Thoracic aorta (tissue), 2 donors: ENCODE results near the gene VAMP8. TPM values are rescaled to one million over a fixed set of nuclear protein-coding genes. Genes with fewer than 3 reads are reported as not detected.
"Not testable (repeated sequence)": the region's sequence is repeated elsewhere in the genome, so short reads cannot be mapped to it uniquely, and the experiment has no call there.

Experiments used
- ATAC-seq: fragments of 150-250 bp; one replicate; pipeline ENCODE4 v1.8.0; 2017; ENCODE audit warnings: low read depth; ENCODE audit not compliant: insufficient number of reproducible peaks, low FRiP score
- DNase-seq: peaks from one replicate; pipeline ENCODE4 v3.0.0-alpha.2; 2020; ENCODE audit warnings: low spot score
- H3K27ac ChIP-seq, 2 donors: fragments of 200-600 bp; sonication (generic); 1 replicate in 1 of 2; 2 replicates in 1 of 2; pipeline ENCODE4 v1.5.1; 2016; ENCODE audit warnings: mild to moderate bottlenecking in 2 of 2, moderate library complexity in 2 of 2
- H3K27me3 ChIP-seq: fragments of 200-600 bp; sonication (generic); replicated peaks from 2 replicates; pipeline ENCODE4 v1.6.0; 2016; ENCODE audit warnings: mild to moderate bottlenecking; ENCODE audit not compliant: insufficient read depth
- H3K36me3 ChIP-seq: fragments of 200-600 bp; sonication (generic); one replicate; pipeline ENCODE4 v1.5.1; 2016
- H3K4me1 ChIP-seq, 2 donors: fragments of 200-600 bp; sonication (generic); 1 replicate in 1 of 2; 2 replicates in 1 of 2; pipeline versions ENCODE4 v1.5.1 to v1.6.0; 2016; ENCODE audit warnings: low read depth in 2 of 2, mild to moderate bottlenecking in 1 of 2; ENCODE audit not compliant: control insufficient read depth in 1 of 2
- H3K4me3 ChIP-seq: fragments of 200-600 bp; sonication (generic); 2 replicates; pipeline ENCODE4 v1.5.1; 2016; ENCODE audit warnings: mild to moderate bottlenecking
- H3K9me3 ChIP-seq: fragments of 200-600 bp; sonication (generic); 2 replicates; pipeline ENCODE4 v1.5.1; 2016
- CTCF ChIP-seq: fragments of 200-600 bp; sonication (generic); IDR thresholded peaks from one replicate; pipeline ENCODE4 v1.5.1; 2019; ENCODE audit warnings: antibody characterized with exemption
- total RNA-seq, 2 donors: library from RNA; depleted of rRNA; stranded (reverse); fragments of >200 nt; gene quantifications; one replicate each; pipeline versions ENCODE4 v1.1.0 to v1.2.3, GENCODE V29; 2016

Gene VAMP8
- total RNA-seq, 2 donors from 2014 or later: 30.9 to 34.9 TPM

GRCh38 chr2:85589982-85590791 is 12.8 kb downstream of the VAMP8 start:
- DNase-seq: no peak

GRCh38 chr2:85590950-85591349 is 13.6 kb downstream of the VAMP8 start:
- no peak for DNase-seq
- H3K9me3 ChIP-seq: no peaks in the 10 kb centered on the region
- peaks cover 57 to 79% of the 10 kb centered on the region in 2 donors for H3K4me1 ChIP-seq
- no peaks in the 10 kb centered on the region for H3K36me3 ChIP-seq
- no peak overlapping the region for H3K4me3 ChIP-seq
- ATAC-seq: no peak
- no peaks in the 10 kb centered on the region for H3K27me3 ChIP-seq
- TF ChIP-seq CTCF: no peak
- H3K27ac ChIP-seq: peak overlapping the region; percentile 80 to 90

More at GRCh38 chr2:85589982-85590791, 12.8 kb downstream of the VAMP8 start:
- peaks cover 63 to 86% of the 10 kb centered on the region in 2 donors for H3K4me1 ChIP-seq
- no peak for ATAC-seq
- H3K27me3 ChIP-seq: no peaks in the 10 kb centered on the region
- H3K9me3 ChIP-seq: no peaks in the 10 kb centered on the region
- H3K4me3 ChIP-seq: no peak overlapping the region
- no peak for TF ChIP-seq CTCF
- no peaks in the 10 kb centered on the region for H3K36me3 ChIP-seq
- peak overlapping the region; percentile 80 to 90 for H3K27ac ChIP-seq

GRCh38 chr2:85591563-85591962 is 14.2 kb downstream of the VAMP8 start:
- H3K27ac ChIP-seq: peak overlapping the region; percentile 80 to 90
- H3K27me3 ChIP-seq: no peaks in the 10 kb centered on the region
- no peaks in the 10 kb centered on the region for H3K36me3 ChIP-seq
- TF ChIP-seq CTCF: no peak
- peaks cover 55 to 79% of the 10 kb centered on the region in 2 donors for H3K4me1 ChIP-seq
- DNase-seq (no peak), ATAC-seq (no peak)
- H3K9me3 ChIP-seq: no peaks in the 10 kb centered on the region
- no peak overlapping the region for H3K4me3 ChIP-seq

- Histone ChIP-seq H3K4me1 (peaks cover 54 to 79% of the 10 kb centered on the region in 2 donors), H3K27ac (peak overlapping the region; percentile 14 to 80)
- H3K9me3 ChIP-seq, ATAC-seq, H3K27me3 ChIP-seq, DNase-seq, H3K36me3 ChIP-seq, H3K4me3 ChIP-seq: not testable (repeated sequence)
Measured at GRCh38 chr2:85592299-85592698, 14.9 kb downstream of the VAMP8 start.

GRCh38 chr2:85593023-85593422 is 15.6 kb downstream of the VAMP8 start:
- no peak overlapping the region for H3K4me3 ChIP-seq
- DNase-seq: no peak
- no peaks in the 10 kb centered on the region for H3K9me3 ChIP-seq
- H3K36me3 ChIP-seq: peaks cover 5% of the 10 kb centered on the region
- no peak for TF ChIP-seq CTCF
- no peaks in the 10 kb centered on the region for H3K27me3 ChIP-seq
- H3K4me1 ChIP-seq: peaks cover 52 to 75% of the 10 kb centered on the region in 2 donors
- no peak overlapping the region for H3K27ac ChIP-seq
- ATAC-seq: no peak
